Panc1 (cell line): Measurements from ENCODE around the gene ZCCHC7. TPM values are rescaled to one million over a fixed set of nuclear protein-coding genes. Genes with fewer than 3 reads are reported as not detected.

ENCODE experiments used
- ATAC-seq: fragments of 200-7000 bp; cut with Tn5 transposase; 2 replicates; pipeline ENCODE4 v1.9.1; 2020; ENCODE audit warnings: mild to moderate bottlenecking, moderate library complexity
- BruUV-seq: library from RNA; stranded (reverse); fragments of 400-500 nt; replicated peaks from 2 replicates; lab custom pipeline; 2021; lab: Mats Ljungman, UMichigan
- CTCF ChIA-PET: fragments of 300-600 bp; sonication (Branson Sonifier 250); formaldehyde crosslinking; loops from one replicate; lab custom pipeline; 2022; ENCODE audit warnings: antibody characterized with exemption; lab: Charles Lee
- POLR2A ChIA-PET: fragments of 300-600 bp; sonication (Branson Sonifier 250); formaldehyde crosslinking; loops from one replicate; lab custom pipeline; 2022; ENCODE audit warnings: antibody characterized with exemption; lab: Charles Lee
- DNase-seq: peaks from one replicate; pipeline ENCODE4 v3.0.0-alpha.2; 2010; ENCODE audit warnings: low read depth, low spot score
- H3K27ac ChIP-seq: 2 replicates; pipeline ENCODE4 v1.5.1; 2011; ENCODE audit warnings: mild to moderate bottlenecking, low read length, inconsistent platforms
- H3K27me3 ChIP-seq: fragments of 200-500 bp; sonication (Bioruptor generic); 2 replicates; pipeline ENCODE4 v1.6.0; 2014; ENCODE audit warnings: low read length, inconsistent platforms; ENCODE audit not compliant: control insufficient read depth, insufficient read depth
- H3K36me3 ChIP-seq: fragments of 200-500 bp; sonication (Bioruptor generic); 2 replicates; pipeline ENCODE4 v1.5.1; 2014; ENCODE audit warnings: inconsistent platforms, mild to moderate bottlenecking, low read length, moderate library complexity; ENCODE audit not compliant: control insufficient read depth, insufficient read depth
- H3K4me1 ChIP-seq: 2 replicates; pipeline ENCODE4 v1.5.1; 2011; ENCODE audit warnings: inconsistent platforms, mild to moderate bottlenecking, low read length, moderate library complexity; ENCODE audit not compliant: control insufficient read depth, insufficient read depth
- H3K4me3 ChIP-seq, 2 experiments: 2 replicates each; pipeline ENCODE4 v1.5.1; 2011 to 2012; ENCODE audit warnings: low read depth in 2 of 2, low read length in 2 of 2, mild to moderate bottlenecking in 2 of 2, inconsistent platforms in 1 of 2, moderate library complexity in 1 of 2
- H3K9me3 ChIP-seq: fragments of 200-500 bp; sonication (Bioruptor generic); 2 replicates; pipeline ENCODE4 v1.5.1; 2014; ENCODE audit warnings: low read depth, mild to moderate bottlenecking, inconsistent platforms, low read length, moderate library complexity; ENCODE audit not compliant: control insufficient read depth, insufficient read depth
- CTCF ChIP-seq: fragments of 450-650 bp; IDR thresholded peaks from 2 replicates; pipeline ENCODE4 v1.5.1; 2017; ENCODE audit warnings: mild to moderate bottlenecking
- POLR2AphosphoS5 ChIP-seq: IDR thresholded peaks from 2 replicates; pipeline ENCODE4 v1.6.1; 2012; ENCODE audit warnings: mild to moderate bottlenecking, low read depth, low read length, moderate library complexity
- REST ChIP-seq, 2 experiments: IDR thresholded peaks; 2 replicates each; pipeline ENCODE4 v1.6.1; 2011 to 2012; ENCODE audit warnings: low read depth in 2 of 2, control low read depth in 1 of 2, low read length in 1 of 2, mild to moderate bottlenecking in 1 of 2, moderate library complexity in 1 of 2; ENCODE audit not compliant: insufficient read depth in 1 of 2
- SIN3A ChIP-seq: IDR thresholded peaks from 2 replicates; pipeline ENCODE4 v1.6.1; 2012; ENCODE audit warnings: low read depth, mild to moderate bottlenecking, low read length, moderate library complexity, borderline replicate concordance; ENCODE audit not compliant: insufficient read depth
- TCF7L2 ChIP-seq: IDR thresholded peaks from 2 replicates; pipeline ENCODE4 v1.6.1; 2011; ENCODE audit warnings: mild to moderate bottlenecking, low read depth, low read length, inconsistent platforms
- in situ Hi-C: cut with HindIII; loops from 2 replicates; pipeline ENCODE4 v1.10.0; 2016; ENCODE audit warnings: low sequenced_read_pairs, low pct_unique_long_range_greater_than_20kb
- intact Hi-C: fragments of 100-400 bp; cut with micrococcal nuclease; formaldehyde crosslinking; loops from one replicate; pipeline ENCODE4 v1.10.0; 2022; ENCODE audit not compliant: unreplicated experiment
- total RNA-seq: library from RNA; stranded (reverse); gene quantifications from one replicate; pipeline ENCODE4 v1.2.1, GENCODE V29; 2021; ENCODE audit not compliant: unreplicated experiment

Gene ZCCHC7
- total RNA-seq, 1 experiment from 2014 or later = 43.7 TPM

- intact Hi-C loops = no loop called here
- CTCF ChIA-PET = interaction anchor here (0.7 kb wide), 1 partner anchor 24 kb away, joined by 7 read pairs; no protein-coding TSS in a partner anchor
Observed at GRCh38 chr9:37156781-37157356, 36.5 kb downstream of the ZCCHC7 start.

More at GRCh38 chr9:37156781-37157356, 36.5 kb downstream of the ZCCHC7 start:
- POLR2A ChIA-PET = interaction anchor here (0.5 kb wide), 1 partner anchor 305 kb away, joined by 6 read pairs; no protein-coding TSS in a partner anchor
- Histone ChIP-seq H3K27me3 (no peaks in the 10 kb centered on the region), H3K9me3 (no peaks in the 10 kb centered on the region), H3K4me3 (no peak overlapping the region), H3K36me3 (no peaks in the 10 kb centered on the region), H3K4me1 (no peaks in the 10 kb centered on the region), H3K27ac (no peak overlapping the region)
- TF ChIP-seq POLR2AphosphoS5 (no peak), TCF7L2 (no peak), REST (IDR thresholded peaks at IDR 0.05; ENCODE audit: insufficient read depth in 1 of 2, low read depth in 2 of 2, low read length in 1 of 2) (no peak), CTCF (no peak), SIN3A (no peak)
- DNase-seq (peak; percentile 7), ATAC-seq (peak; percentile 54)
- no TSS peak for BruUV-seq
- in situ Hi-C loops = no loop called here
